HG03521 (cell line): ENCODE data around the gene GGTA1.
A peak's percentile ranks its signal among the peaks of the same experiment; 100 is the strongest.
"Not testable (repeated sequence)": the region's sequence is repeated elsewhere in the genome, so short reads cannot be mapped to it uniquely, and the experiment has no call there.

ENCODE experiments used
- ATAC-seq: cut with Tn5 transposase; IDR thresholded peaks from one replicate; pipeline ENCODE4 v1.9.1; 2021; ENCODE audit warnings: mild to moderate bottlenecking, moderate library complexity; ENCODE audit not compliant: unreplicated experiment

GGTA1 gene

GRCh38 chr9:121499427-121500164, at the start of gene GGTA1:
Gene GGTA1, minus strand, starts transcription at chr9:121499844. Its CDS starts 31,922 bp downstream, at chr9:121467922.
- ATAC-seq: no peak

GRCh38 chr9:121548666-121549065, 49.0 kb upstream of the GGTA1 start:
- ATAC-seq: no peak

GRCh38 chr9:121545875-121546423, 46.3 kb upstream of the GGTA1 start:
- peak; percentile 77 for ATAC-seq

GRCh38 chr9:121545150-121545874, 45.7 kb upstream of the GGTA1 start:
- ATAC-seq: no peak

DNA sequence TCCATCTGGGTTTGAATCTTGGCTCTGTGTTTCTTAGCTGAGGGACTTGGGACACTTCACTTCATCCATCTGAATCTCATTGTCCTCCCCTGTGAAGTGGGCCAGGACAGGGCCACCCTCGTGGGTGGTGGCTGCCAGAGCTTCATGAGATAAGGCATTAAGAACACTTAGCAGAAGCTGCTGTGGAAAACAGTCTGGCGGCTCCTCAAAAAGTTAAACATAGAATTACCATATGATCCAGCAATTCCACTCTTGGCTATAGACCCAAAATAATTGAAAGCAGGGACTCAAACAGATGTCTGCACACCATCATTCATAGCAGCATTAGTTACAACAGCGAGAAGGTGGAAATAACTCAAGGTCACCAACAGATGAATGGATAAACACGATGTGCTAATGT, 42.4 kb upstream of the GGTA1 start:
- ATAC-seq: no peak

GRCh38 chr9:121541256-121541655, 41.6 kb upstream of the GGTA1 start:
- ATAC-seq: no peak

GRCh38 chr9:121538221-121538620, 38.6 kb upstream of the GGTA1 start:
- ATAC-seq: no peak

GRCh38 chr9:121537283-121537682, 37.6 kb upstream of the GGTA1 start:
- no peak for ATAC-seq

GRCh38 chr9:121532881-121533280, 33.2 kb upstream of the GGTA1 start:
- ATAC-seq: no peak

GRCh38 chr9:121529237-121529987, 29.8 kb upstream of the GGTA1 start:
- no peak for ATAC-seq

GRCh38 chr9:121528642-121529041, 29.0 kb upstream of the GGTA1 start:
- no peak for ATAC-seq

GRCh38 chr9:121527371-121527770, 27.7 kb upstream of the GGTA1 start:
- ATAC-seq: no peak

- not testable (repeated sequence) for ATAC-seq
Measured at GRCh38 chr9:121519688-121520087, 20.0 kb upstream of the GGTA1 start.

DNA sequence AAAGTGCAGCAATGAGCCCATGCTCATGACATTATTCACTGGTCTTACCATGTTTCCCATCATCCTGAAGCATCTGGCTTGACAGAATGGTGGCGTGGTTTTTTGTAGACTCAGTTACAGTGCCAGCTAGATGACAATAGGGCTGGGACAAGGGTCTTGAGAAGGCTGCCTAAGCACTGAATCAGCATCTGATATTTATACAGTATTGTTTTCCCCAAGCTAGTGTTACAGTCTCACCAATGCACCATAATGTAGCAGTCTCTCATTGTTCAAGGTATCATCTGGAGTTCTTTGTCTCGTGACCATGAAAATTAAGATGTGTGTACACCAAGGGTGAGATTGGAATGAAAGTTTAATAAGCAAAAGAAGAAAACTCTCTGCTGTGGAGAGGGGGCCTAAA, 19.0 kb upstream of the GGTA1 start:
- ATAC-seq: no peak

DNA sequence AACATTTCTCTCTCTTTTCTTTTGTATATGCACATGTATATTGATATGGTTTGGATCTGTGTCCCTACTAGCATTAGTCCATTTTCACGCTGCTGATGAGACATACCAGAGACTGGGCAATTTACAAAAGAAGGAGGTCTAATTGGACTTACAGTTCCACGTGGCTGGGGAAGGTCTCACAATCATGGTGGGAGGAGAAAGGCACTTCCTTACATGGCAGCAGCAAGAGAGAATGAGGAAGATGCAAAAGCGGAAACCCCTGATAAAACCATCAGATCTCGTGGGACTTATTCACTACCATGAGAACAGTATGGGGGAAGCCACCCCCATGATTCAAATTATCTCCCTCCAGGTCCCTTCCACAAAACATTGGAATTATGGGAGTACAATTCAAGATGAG, 13.5 kb upstream of the GGTA1 start:
- not testable (repeated sequence) for ATAC-seq

DNA sequence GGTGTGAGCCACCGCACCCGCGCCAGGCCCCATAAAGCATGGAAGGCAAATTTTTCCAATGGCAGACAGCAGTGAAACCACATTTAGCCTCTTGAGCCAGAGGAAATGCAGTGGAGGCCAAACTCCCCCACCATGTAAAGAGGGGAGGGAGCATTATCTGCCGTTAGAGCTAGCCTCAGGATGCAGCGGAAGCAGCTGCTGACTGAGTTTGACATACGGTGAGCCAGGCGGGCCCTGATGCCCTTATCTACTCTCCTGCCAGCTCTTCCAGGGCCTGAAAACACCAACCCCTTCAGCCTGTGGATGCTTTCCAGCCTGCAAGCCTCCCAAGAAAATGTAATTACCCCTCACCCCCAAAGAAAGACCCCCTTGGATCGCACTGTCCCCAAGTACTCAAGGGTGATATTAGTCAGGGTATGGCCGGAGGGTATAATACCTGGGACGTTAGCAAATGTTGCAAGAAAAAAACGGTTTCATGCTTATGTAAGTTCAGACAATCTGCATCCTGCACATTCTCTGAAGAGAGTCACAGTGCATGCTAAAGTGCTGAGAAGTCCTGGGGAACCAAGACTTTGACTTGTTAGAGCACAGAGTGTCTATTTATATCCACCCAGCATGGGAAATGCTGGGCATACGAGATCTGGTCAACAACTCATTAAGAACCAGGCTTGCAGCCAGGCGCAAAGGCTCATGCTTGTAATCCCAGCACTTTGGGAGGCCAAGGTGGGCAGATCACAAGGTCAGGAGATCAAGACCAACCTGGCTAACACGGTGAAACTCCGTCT, 11.3 kb upstream of the GGTA1 start:
- no peak for ATAC-seq

- no peak for ATAC-seq
Measured at GRCh38 chr9:121509180-121509579, 9.5 kb upstream of the GGTA1 start.

DNA sequence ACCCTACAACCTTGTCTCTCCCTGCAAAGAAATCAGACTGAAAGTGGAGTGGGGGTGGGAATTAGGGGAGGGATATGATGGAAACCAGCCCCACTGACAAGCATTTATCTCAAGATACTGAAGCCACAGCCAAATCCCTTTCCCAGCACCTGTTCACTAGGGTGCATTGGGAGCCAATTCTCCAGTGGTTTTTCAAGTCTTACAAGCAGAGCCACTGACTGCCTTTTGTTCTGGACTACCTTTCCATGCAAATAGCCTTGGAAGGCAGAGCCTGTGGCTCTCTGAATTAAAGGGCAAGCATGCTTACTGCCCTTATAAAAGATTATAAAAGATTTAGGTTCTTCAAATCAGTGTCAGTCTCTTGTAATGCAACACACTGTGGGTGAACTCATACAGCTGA, 8.8 kb upstream of the GGTA1 start:
- no peak for ATAC-seq

DNA sequence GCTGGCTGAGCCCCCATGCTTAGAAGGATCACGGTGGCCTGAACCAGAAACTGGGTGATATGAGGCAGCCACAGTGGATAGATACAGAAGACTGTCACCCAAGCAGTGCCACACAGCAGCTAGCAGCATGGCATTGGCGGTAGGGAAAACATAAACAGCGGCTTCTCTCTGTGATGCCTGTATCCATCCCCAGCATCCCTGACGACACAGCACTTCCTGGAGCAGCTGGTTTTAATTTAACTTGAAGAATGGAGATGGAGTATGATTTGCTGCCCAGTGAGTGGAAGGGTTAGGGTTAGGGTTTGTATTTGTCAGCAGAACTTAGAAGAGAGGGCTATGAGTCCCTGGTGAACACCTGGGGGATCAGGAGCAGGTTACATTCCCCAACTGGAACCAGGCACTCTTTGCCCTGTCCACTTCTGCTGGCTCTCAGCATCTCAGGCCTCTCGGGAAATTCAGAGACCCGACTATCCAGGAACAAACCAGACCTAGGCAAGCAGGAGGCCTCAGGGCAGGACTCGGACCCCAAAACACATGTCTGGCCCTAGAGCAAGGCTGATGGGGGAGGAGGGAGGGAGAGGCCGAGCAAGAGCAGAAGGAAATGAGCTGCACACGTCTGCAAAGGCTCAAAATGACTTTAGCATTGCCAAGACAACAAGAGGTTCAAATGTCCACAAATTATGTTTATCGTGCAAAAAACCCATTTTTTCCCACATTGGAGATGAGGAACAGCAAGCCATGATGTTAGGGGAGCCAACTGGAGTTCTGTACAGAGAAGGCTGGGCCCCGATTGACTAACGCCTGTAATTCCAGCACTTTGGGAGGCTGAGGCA, 6.5 kb upstream of the GGTA1 start:
- ATAC-seq: no peak

DNA sequence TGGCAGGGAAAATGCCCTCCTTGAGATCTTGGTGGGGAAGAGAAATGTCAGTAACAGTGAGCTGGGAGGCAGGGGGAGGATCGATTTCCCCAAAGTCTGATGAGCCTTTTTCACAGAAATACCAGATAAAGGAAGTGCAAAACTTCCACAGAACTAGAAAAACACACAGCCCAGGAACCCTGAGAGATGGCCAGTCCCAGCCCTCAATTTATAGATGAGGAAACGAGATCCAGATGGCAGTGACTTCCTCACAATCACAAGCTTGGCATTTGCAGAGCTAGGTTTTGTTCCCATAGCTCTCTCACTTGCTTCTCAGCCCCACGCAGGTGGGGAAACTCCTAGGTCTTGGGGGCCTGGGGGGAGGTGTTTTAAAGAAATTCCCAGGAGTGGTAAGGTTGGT, 3.8 kb upstream of the GGTA1 start:
- no peak for ATAC-seq
